Measurements from ENCODE around the gene MGA. TPM values are rescaled to one million over a fixed set of nuclear protein-coding genes. Genes with fewer than 3 reads are reported as not detected.

Gene MGA
- total and polyA plus RNA-seq, 2 of the 8 experiments (the other 6 are each of a cell fraction or from before 2014, with no cell fraction given) = 7.6 to 53.2 TPM

DNA sequence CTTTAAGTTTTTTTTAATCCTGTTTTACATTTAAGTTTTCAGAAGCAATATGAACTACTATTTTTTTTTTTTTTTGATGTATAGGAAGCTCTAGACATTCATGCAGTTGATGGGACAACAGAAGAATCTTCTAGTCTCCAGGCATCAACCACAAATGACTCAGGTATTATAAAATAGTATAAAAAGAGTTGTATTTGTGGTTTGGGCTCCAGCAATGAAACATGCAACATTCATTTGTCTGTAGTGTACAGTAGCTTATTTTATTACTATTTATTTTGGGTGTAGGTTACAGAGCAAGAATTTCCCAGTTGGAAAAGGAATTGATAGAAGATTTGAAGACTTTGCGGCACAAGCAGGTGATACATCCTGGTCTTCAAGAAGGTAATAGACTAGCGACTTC, 38.6 kb downstream of the MGA start:
- Histone ChIP-seq H3K36me3 (ENCODE audit: control insufficient read depth in 2 of 4, insufficient read depth in 4 of 4, low read length in 3 of 4) (peaks cover 0 to 7% (median 6%) of the 10 kb centered on the region in 4 experiments; a peak in 4 of 8 replicates), H3K9ac (replicated peaks in 1 of 4; ENCODE audit: extremely low read depth in 1 of 4, low read depth in 3 of 4, low read length in 3 of 4) (no peak overlapping the region), H3K56ac (replicated peaks; ENCODE audit: insufficient read length, low read depth, low read length) (no peak overlapping the region), H3K4me2 (ENCODE audit: insufficient read depth in 1 of 2, low read depth in 2 of 2, low read length in 2 of 2) (no peak overlapping the region), H4K91ac (replicated peaks; ENCODE audit: insufficient read length, low read length) (no peak overlapping the region), H2BK15ac (ENCODE audit: low read length) (no peak overlapping the region), H3K4me3 (ENCODE audit: extremely low read depth in 1 of 4, insufficient read depth in 2 of 4, low read depth in 3 of 4, low read length in 4 of 4) (no peak overlapping the region), H4K20me1 (replicated peaks in 1 of 2; ENCODE audit: control insufficient read depth in 1 of 2, insufficient read depth in 2 of 2, low read length in 2 of 2) (no peaks in the 10 kb centered on the region), H3K14ac (ENCODE audit: insufficient read length) (no peak overlapping the region), H3K18ac (ENCODE audit: extremely low read depth, low read length) (no peak overlapping the region), H4K5ac (ENCODE audit: insufficient read length, low read depth, low read length) (no peak overlapping the region), H3K79me2 (ENCODE audit: control insufficient read depth in 1 of 2, insufficient read depth in 2 of 2, low read length in 2 of 2) (peaks cover 0 to 52% of the 10 kb centered on the region in 2 experiments; a peak in 2 of 4 replicates), H2BK12ac (ENCODE audit: low read depth, low read length) (no peak overlapping the region), H3K79me1 (ENCODE audit: low read depth, low read length) (no peaks in the 10 kb centered on the region), H2BK120ac (replicated peaks; ENCODE audit: low read depth, low read length) (no peak overlapping the region), H4K8ac (ENCODE audit: extremely low read depth, insufficient read depth, low read length) (no peak overlapping the region), H2BK20ac (ENCODE audit: low read length) (no peak overlapping the region), H3K23ac (ENCODE audit: insufficient read length) (no peak overlapping the region), H3K4ac (replicated peaks; ENCODE audit: insufficient read length, low read depth, low read length) (no peak overlapping the region), H2BK5ac (ENCODE audit: low read depth, low read length) (no peak overlapping the region), H3K23me2 (ENCODE audit: low read depth, low read length) (no peaks in the 10 kb centered on the region), H3K27me3 (replicated peaks in 1 of 4; ENCODE audit: control insufficient read depth in 3 of 4, extremely low read depth in 1 of 4, insufficient read depth in 3 of 4, low read length in 3 of 4) (no peaks in the 10 kb centered on the region), H3K9me3 (ENCODE audit: insufficient read depth in 2 of 2, low read depth in 1 of 2, low read length in 1 of 2) (no peaks in the 10 kb centered on the region), H2AK5ac (ENCODE audit: low read depth, low read length) (no peak overlapping the region), H3K4me1 (replicated peaks in 1 of 4; ENCODE audit: control insufficient read depth in 3 of 4, insufficient read depth in 4 of 4, low read length in 3 of 4) (no peaks in the 10 kb centered on the region), H2AFZ (ENCODE audit: low read length) (no peak overlapping the region), H3K27ac (ENCODE audit: low read depth, low read length) (no peak overlapping the region)
- 95% methylated on average over 2 of the region's 2 CpGs; no CpG with 5 or more reads in 1 of the 2 experiments for WGBS, 2 experiments (ENCODE audit: extremely low coverage in 1 of 2, insufficient coverage in 1 of 2, insufficient read length in 1 of 2, insufficient replicate concordance in 2 of 2, low coverage in 1 of 2, low lambda C conversion rate in 2 of 2, missing lambda C conversion rate in 1 of 2)
- no peak for DNase-seq (ENCODE audit: low read depth in 1 of 2, low spot score in 2 of 2)
- CTCF ChIA-PET (ENCODE audit: partially characterized antibody) = interaction anchor here (1.2 to 2.3 kb wide), 2 partner anchors 95 to 206 kb away, joined by 5 to 7 read pairs; no protein-coding TSS in a partner anchor
- POLR2A ChIA-PET (ENCODE audit: partially characterized antibody) = interaction anchor here (0.7 kb wide), 1 partner anchor 229 kb away, joined by 3 read pairs; no protein-coding TSS in a partner anchor
- no peak for FAIRE-seq
- TF ChIP-seq POLR2AphosphoS5 (IDR thresholded peaks at IDR 0.05; ENCODE audit: low read depth, low read length) (no peak), SAP30 (IDR thresholded peaks at IDR 0.05; ENCODE audit: insufficient read depth, insufficient replicate concordance, low read length) (no peak)

All from H1 (cell line).